DOHH2 (cell line): Measurements from ENCODE around the gene MYG1.

Experiments used
- H3F3A ChIP-seq: fragments of 200-600 bp; sonication (generic), shearing (Covaris generic); 2 replicates; pipeline ENCODE4 v1.6.0; 2016; ENCODE audit warnings: antibody characterized with exemption, mild to moderate bottlenecking; ENCODE audit not compliant: control insufficient read depth, insufficient read depth
- H3K27ac ChIP-seq: fragments of 200-600 bp; sonication (generic); 2 replicates; pipeline ENCODE4 v1.5.1; 2014; ENCODE audit warnings: low read depth, mild to moderate bottlenecking, low read length, moderate library complexity
- H3K27me3 ChIP-seq: fragments of 200-600 bp; sonication (generic); 2 replicates; pipeline ENCODE4 v1.6.1; 2014; ENCODE audit warnings: mild to moderate bottlenecking, low read length, mixed read lengths; ENCODE audit not compliant: control insufficient read depth
- H3K36me3 ChIP-seq: fragments of 200-600 bp; sonication (generic); 2 replicates; pipeline ENCODE4 v1.6.1; 2014; ENCODE audit warnings: mild to moderate bottlenecking, low read length, moderate library complexity, mixed read lengths; ENCODE audit not compliant: control insufficient read depth
- H3K4me1 ChIP-seq: fragments of 200-600 bp; sonication (generic); 2 replicates; pipeline ENCODE4 v1.6.1; 2014; ENCODE audit warnings: mild to moderate bottlenecking, low read length, mixed read lengths; ENCODE audit not compliant: control insufficient read depth
- H3K4me2 ChIP-seq: fragments of 200-600 bp; sonication (generic); 2 replicates; pipeline ENCODE4 v1.6.0; 2014; ENCODE audit warnings: mild to moderate bottlenecking, low read length, moderate library complexity
- H3K4me3 ChIP-seq: fragments of 200-600 bp; sonication (generic); 2 replicates; pipeline ENCODE4 v1.5.1; 2014; ENCODE audit warnings: mild to moderate bottlenecking, low read length, mixed read lengths
- H3K79me2 ChIP-seq: fragments of 200-600 bp; sonication (generic); 2 replicates; pipeline ENCODE4 v1.6.1; 2014; ENCODE audit warnings: mild to moderate bottlenecking, low read length, mixed read lengths; ENCODE audit not compliant: control insufficient read depth
- H3K9me2 ChIP-seq: fragments of 200-600 bp; sonication (generic); replicated peaks from 2 replicates; pipeline ENCODE4 v1.6.1; 2014; ENCODE audit warnings: mild to moderate bottlenecking, low read length, mixed read lengths; ENCODE audit not compliant: control insufficient read depth
- H3K9me3 ChIP-seq: fragments of 200-600 bp; sonication (generic); 2 replicates; pipeline ENCODE4 v1.6.1; 2014; ENCODE audit warnings: antibody characterized with exemption, low read length, mixed read lengths; ENCODE audit not compliant: control insufficient read depth, insufficient read depth
- H4K20me1 ChIP-seq: fragments of 200-600 bp; sonication (generic); 2 replicates; pipeline ENCODE4 v1.6.0; 2014; ENCODE audit warnings: low read depth, mild to moderate bottlenecking, antibody characterized with exemption, low read length, moderate library complexity; ENCODE audit not compliant: control insufficient read depth, insufficient read depth
- EZH2phosphoT487 ChIP-seq: fragments of 200-600 bp; sonication (generic); IDR thresholded peaks from 2 replicates; pipeline ENCODE4 v1.6.1; 2017; ENCODE audit warnings: borderline replicate concordance, mild to moderate bottlenecking, antibody characterized with exemption, low read length, moderate library complexity, mixed read lengths
- TF ChIP-seq, protein P1 (sequence below): fragments of 200-600 bp; sonication (generic); IDR thresholded peaks from one replicate; pipeline ENCODE4 v1.5.1; 2014; ENCODE audit warnings: antibody characterized with exemption, mild to moderate bottlenecking, low read depth, low read length; ENCODE audit not compliant: poor library complexity, severe bottlenecking

The MYG1 gene

DNA sequence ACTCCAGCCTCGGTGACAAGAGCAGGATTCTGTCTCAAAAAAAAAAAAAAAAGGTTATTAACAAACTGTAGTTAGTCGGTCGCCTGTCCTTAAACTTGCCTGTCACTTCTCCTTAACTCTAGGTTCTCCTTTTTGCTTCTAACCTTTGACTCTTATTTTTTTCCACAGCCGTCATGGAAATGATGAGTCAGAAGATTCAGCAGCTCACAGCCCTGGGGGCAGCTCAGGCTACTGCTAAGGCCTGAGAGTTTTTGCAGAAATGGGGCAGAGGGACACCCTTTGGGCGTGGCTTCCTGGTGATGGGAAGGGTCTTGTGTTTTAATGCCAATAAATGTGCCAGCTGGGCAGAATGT lies 418 bp upstream of the MYG1 start:
- peaks cover 14% of the 10 kb centered on the region for H3F3A ChIP-seq
- peaks cover 42% of the 10 kb centered on the region for H3K4me1 ChIP-seq

DNA sequence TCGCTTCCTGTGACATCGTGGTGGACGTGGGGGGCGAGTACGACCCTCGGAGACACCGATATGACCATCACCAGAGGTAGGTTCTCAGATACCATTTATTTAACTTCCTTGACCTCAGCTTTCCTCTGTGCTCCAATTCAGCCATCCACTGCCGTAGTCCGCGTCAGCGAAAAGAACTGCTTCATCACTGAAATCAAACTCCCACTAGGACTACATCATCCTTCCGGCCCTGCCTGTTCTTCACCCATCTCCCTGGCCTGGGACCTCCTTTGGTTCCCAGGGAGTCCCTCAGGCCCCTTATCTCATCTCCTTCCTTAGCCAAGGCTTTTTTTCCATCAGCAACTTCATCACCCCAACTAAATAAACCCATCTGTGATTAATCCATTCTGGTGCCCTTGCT lies 692 bp downstream of the MYG1 start:
- H3K27ac ChIP-seq: no peak overlapping the region
- TF ChIP-seq, protein P1, sequence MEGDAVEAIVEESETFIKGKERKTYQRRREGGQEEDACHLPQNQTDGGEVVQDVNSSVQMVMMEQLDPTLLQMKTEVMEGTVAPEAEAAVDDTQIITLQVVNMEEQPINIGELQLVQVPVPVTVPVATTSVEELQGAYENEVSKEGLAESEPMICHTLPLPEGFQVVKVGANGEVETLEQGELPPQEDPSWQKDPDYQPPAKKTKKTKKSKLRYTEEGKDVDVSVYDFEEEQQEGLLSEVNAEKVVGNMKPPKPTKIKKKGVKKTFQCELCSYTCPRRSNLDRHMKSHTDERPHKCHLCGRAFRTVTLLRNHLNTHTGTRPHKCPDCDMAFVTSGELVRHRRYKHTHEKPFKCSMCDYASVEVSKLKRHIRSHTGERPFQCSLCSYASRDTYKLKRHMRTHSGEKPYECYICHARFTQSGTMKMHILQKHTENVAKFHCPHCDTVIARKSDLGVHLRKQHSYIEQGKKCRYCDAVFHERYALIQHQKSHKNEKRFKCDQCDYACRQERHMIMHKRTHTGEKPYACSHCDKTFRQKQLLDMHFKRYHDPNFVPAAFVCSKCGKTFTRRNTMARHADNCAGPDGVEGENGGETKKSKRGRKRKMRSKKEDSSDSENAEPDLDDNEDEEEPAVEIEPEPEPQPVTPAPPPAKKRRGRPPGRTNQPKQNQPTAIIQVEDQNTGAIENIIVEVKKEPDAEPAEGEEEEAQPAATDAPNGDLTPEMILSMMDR: no peak
- TF ChIP-seq EZH2phosphoT487: no peak
- peaks cover 53% of the 10 kb centered on the region for H3K79me2 ChIP-seq

More for the DNA sequence above, 418 bp upstream of the MYG1 start:
- Histone ChIP-seq H3K27ac (no peak overlapping the region), H3K9me2 (no peaks in the 10 kb centered on the region), H3K4me2 (peak overlapping the region; percentile 80), H3K27me3 (no peaks in the 10 kb centered on the region), H4K20me1 (no peaks in the 10 kb centered on the region), H3K4me3 (peak overlapping the region; percentile 89), H3K36me3 (peaks cover 69% of the 10 kb centered on the region), H3K79me2 (peaks cover 53% of the 10 kb centered on the region), H3K9me3 (no peaks in the 10 kb centered on the region)
- TF ChIP-seq EZH2phosphoT487: no peak
- TF ChIP-seq, protein P1: no peak

DNA sequence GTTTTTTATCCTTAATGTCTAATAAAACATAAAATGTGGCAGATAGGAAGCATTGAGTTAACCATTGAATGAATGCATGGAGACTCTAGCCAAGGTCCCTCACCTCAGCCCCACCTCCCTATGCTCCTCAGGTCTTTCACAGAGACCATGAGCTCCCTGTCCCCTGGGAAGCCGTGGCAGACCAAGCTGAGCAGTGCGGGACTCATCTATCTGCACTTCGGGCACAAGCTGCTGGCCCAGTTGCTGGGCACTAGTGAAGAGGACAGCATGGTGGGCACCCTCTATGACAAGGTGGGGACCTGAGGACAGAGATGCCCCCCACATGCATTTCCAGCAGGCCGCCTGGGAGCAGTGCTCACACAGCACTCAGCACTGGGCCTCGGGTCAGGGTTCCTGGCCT lies 3.4 kb downstream of the MYG1 start:
- Histone ChIP-seq H3K4me2 (no peak overlapping the region), H3K79me2 (peaks cover 27% of the 10 kb centered on the region)

More for the DNA sequence above, 692 bp downstream of the MYG1 start:
- Histone ChIP-seq H3K9me3 (no peaks in the 10 kb centered on the region), H3K36me3 (peaks cover 62% of the 10 kb centered on the region), H3K4me3 (peak overlapping the region; percentile 89), H3K9me2 (no peaks in the 10 kb centered on the region), H3F3A (peaks cover 8% of the 10 kb centered on the region; the same call in 1 of the 2 replicates), H4K20me1 (no peaks in the 10 kb centered on the region), H3K4me1 (peaks cover 36% of the 10 kb centered on the region), H3K27me3 (no peaks in the 10 kb centered on the region), H3K4me2 (peak overlapping the region; percentile 80)

More for the DNA sequence above, 3.4 kb downstream of the MYG1 start:
- H3K27ac ChIP-seq: no peak overlapping the region
- H3K9me2 ChIP-seq: no peaks in the 10 kb centered on the region
- no peaks in the 10 kb centered on the region for H3K9me3 ChIP-seq
- H3K4me3 ChIP-seq: no peak overlapping the region
- no peak for TF ChIP-seq EZH2phosphoT487
- TF ChIP-seq, protein P1: no peak
- H4K20me1 ChIP-seq: no peaks in the 10 kb centered on the region
- no peaks in the 10 kb centered on the region for H3K27me3 ChIP-seq
- H3K36me3 ChIP-seq: peaks cover 66% of the 10 kb centered on the region
- H3F3A ChIP-seq: peaks cover 8% of the 10 kb centered on the region; the same call in 1 of the 2 replicates
- peaks cover 20% of the 10 kb centered on the region for H3K4me1 ChIP-seq
